GM10847 (cell line): ENCODE measurements around the gene CHFR.

Experiments
- POLR2A ChIP-seq: IDR thresholded peaks from 2 replicates; pipeline ENCODE4 v1.6.1; 2011; ENCODE audit not compliant: insufficient read length; ENCODE audit errors: extremely low read depth

The CHFR gene

GRCh38 chr12:132899033-132899432, 11.6 kb upstream of the CHFR start:
- TF ChIP-seq POLR2A = no peak

DNA sequence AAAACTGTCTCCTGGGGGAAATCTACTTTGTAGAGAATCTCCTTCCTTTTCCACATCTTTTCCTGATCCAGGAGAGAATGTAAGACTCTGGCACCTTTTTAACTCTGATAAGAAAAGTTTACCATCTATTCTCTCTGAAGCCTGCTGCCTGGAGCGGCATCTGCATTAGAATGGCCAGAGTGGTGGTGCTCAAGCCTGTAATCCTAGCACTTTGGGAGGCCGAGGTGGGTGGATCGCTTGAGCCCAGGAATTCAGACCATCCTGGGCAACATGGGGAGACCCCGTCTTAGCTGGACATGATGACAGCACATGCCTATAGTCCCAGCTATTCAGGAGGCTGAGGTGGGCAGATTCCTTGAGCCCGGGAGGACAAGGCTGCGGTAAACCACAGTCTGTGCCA, 1.4 kb upstream of the CHFR start:
- no peak for TF ChIP-seq POLR2A

DNA sequence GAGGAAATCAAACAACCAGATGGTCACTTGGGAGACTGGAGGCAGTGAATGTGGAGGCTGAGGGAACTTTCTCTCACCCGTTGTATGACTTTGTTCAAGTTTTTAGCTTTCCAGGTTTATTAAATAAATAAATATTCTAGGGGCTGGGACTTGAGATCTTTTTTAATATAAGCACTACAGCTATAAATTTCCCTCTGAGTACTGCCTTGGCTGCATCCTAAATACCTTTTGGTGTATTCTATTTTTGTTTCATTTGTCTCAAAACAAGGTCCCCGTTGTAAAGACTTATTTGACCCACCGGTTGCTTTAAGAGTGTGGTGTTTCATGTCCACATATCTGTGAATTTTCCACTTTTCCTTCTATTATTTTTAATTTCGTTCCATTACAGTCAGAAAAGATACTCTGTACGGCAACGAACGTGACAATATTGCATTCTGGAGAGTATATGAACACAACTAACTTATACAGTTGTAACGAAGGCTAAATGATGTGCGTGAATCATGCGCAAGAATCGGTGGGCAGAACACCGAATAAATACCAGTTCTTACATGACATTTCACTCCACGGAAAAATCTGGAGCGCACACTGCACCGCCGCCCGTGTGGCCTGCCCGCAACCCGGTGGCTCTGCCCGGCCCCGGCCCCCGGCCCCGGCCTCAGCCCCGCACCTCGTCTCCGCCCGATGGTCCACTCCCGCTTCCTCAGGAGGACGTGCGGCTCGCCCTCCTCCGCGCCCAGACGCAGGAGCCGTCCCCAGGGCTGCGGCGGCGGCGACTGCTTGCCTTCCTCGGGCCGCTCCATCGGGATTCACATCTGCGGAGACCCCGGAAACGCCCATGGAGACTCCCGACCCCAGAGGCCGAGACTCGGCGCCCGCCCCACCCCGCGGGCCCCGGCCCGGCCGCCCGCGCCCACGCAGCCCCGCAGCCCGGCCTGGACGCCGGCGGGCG, 602 bp downstream of the CHFR start:
- no peak for TF ChIP-seq POLR2A

GRCh38 chr12:132881818-132882217, 5.6 kb downstream of the CHFR start:
- TF ChIP-seq POLR2A = no peak

- no peak for TF ChIP-seq POLR2A
These were observed 13.2 kb downstream of the CHFR start for GRCh38 chr12:132874175-132874574.

GRCh38 chr12:132873724-132874123, 13.7 kb downstream of the CHFR start:
- no peak for TF ChIP-seq POLR2A

- TF ChIP-seq POLR2A = no peak
These were observed 14.4 kb downstream of the CHFR start for GRCh38 chr12:132872975-132873421.

DNA sequence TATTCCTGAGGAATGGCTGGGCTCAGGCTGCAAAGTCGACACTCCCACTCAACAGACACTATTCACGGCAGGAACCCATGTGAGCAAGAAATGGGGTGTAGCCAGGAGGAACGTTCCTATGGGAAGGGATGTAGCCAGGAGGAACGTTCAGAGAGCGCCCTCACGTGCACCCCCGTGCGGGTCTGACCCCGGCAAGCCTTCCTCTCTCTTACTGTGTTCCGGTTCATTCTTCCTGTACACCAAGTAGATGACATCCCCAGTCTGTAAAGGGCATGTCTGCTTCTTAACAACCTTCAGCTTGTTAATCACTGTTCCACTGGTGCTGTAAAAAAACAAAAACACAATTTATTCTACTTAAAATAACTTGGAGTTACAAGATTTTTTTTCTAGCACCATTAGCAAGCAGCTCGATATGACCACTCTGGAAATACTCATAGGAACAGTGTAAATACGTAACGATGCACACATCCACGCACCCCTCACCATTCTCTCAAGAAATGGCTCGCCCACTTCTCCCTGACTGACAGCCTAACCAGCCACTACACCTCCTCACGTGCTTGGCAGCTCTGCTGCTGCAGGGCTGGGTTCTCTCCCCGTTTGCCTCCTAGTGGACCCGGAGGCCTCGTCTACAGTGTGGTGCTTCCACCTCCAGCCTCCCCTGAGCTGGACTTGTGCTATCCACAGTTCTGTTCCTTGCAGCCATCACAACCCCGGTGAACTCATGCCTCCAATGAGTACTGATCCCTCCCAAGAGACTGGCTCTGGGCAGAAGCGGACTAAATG, 15.1 kb downstream of the CHFR start:
- TF ChIP-seq POLR2A = no peak

DNA sequence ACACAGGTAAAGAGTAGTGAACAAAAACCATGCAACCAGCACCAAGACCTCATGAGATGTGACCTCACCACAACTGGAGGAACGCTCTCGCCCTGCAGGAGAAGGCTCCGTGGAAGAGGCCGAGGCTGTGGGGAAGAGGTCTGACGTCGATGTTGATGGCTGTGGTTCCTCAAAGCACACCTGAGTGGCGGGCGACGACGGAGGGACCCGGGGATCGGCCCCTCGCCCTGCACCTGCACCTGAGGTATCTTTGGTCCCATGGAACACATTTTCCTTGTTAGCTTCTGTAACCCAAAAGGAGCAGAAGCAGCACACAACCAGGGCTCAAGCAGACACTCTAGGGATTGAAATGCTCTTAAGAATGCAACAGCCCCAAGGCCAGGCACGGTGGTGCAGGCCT, 17.9 kb downstream of the CHFR start:
- no peak for TF ChIP-seq POLR2A

DNA sequence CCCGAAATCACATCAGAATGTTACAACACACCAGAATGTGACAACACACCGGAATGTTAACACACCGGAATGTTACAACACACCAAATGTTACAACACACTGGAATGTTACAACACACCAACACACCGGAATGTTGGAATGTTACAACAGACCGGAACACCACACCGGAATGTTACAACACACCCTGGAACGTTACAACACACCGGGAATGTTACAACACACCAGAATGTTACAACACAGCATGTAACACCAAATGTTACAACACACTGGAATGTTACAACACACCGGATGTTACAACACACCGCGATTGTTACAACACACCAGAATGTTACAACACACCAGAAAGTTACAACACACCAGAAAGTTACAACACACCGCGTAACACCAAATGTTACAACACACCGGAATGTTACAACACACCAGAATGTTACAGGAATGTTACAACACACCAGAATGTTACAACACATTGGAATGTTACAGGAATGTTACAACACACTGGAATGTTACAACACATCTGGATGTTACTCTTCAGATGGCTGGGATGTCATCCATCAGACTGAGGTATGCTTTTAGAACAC, 21.1 kb downstream of the CHFR start:
- no peak for TF ChIP-seq POLR2A

GRCh38 chr12:132861558-132861957, 25.8 kb downstream of the CHFR start:
- no peak for TF ChIP-seq POLR2A

- TF ChIP-seq POLR2A = no peak
These were observed 28.6 kb downstream of the CHFR start for GRCh38 chr12:132858718-132859266.

DNA sequence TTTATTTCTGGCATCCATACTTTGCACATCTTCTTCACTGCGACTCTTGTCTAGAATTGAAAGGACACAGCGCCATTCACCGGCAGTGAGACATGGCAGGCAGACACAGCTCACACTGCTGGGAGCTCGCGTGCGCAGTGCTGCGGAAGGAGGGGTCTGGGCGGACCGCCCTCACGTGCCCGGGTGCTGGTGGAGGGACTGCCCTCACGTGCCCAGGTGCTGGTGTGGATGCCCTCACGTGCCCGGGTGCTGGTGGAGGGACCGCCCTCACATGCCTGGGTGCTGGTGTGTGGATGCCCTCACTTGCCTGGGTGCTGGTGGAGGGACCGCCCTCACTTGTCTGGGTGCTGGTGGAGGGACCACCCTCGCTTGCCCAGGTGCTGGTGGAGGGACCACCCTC, 30.8 kb downstream of the CHFR start:
- no peak for TF ChIP-seq POLR2A

DNA sequence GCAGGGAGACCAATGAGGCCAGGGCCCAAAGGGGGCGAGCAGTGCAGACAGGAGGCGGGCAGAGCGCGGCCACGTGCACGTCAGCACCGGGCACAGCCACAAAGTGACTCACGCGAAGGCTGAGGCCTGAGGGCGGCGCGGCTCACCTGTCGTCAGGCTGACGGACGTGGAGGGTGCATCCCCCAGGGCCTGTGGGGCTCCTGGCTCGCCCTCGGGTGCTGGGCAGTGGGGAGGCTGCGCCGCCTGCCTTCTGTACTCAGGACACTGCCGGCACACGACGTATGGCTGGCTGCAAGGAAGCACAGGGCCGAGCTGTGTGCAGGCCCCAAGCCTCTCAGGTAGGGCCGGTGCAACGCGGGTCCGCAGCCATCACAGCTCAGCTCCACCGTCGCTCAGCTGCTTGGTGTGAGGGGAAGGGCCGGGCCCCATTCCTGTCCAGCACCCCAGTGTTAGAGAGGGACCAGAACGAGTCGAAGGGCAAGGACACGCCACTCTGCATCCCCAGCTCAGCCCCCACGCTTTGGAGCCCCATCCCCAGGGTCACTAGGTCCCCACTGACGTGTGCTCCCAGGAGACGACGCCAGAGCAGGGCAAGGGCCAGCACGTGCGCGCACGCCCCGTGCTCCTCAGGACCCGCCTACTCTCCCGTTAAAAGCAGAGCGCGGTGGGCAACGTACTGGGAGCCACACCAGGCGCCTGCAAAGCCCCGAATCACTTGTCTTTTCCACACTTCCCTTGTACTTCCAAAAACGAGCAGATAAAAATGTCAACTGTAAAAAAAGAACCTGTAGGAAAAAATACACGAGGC, 33.9 kb downstream of the CHFR start:
- TF ChIP-seq POLR2A = no peak

GRCh38 chr12:132852496-132852895, 34.9 kb downstream of the CHFR start:
- no peak for TF ChIP-seq POLR2A

DNA sequence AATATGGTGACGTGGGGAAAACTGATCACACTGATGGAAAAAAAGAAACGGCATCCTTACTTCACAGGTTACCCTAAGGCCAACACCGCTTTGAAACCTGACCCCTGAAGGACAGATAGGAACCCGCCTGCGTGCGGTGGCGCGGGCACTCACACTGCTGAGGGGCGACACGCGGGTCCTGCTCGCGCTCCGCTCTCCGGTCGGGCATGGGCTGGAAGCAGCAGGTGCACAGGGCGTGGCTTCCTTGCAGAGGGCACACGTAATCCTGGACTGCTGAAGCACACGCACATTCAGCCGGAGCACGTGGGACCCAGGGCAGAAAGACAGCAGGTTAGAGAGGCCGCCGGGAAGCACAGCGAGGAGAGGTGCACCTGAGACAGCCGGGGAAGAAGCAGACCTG, 35.9 kb downstream of the CHFR start:
- TF ChIP-seq POLR2A = no peak
